GM18951 (cell line): ENCODE data around the gene PPM1F.

Experiments used
- POLR2A ChIP-seq: IDR thresholded peaks from 4 replicates; pipeline ENCODE4 v1.6.1; 2011; ENCODE audit warnings: mild to moderate bottlenecking; ENCODE audit not compliant: insufficient read length, insufficient read depth; ENCODE audit errors: extremely low read depth
- in situ Hi-C: fragments of 300-500 bp; cut with MboI; formaldehyde crosslinking; loops from one replicate; pipeline ENCODE4 v1.12.0; 2022; ENCODE audit warnings: low sequenced_read_pairs, mixed read lengths, inconsistent platforms; ENCODE audit not compliant: unreplicated experiment

PPM1F gene

GRCh38 chr22:21937821-21938070 lies 14.9 kb downstream of the PPM1F start:
- in situ Hi-C loops: loop anchor here (10.0 kb wide), 1 partner anchor 213 kb away; no protein-coding TSS in a partner anchor
- TF ChIP-seq POLR2A: no peak

DNA sequence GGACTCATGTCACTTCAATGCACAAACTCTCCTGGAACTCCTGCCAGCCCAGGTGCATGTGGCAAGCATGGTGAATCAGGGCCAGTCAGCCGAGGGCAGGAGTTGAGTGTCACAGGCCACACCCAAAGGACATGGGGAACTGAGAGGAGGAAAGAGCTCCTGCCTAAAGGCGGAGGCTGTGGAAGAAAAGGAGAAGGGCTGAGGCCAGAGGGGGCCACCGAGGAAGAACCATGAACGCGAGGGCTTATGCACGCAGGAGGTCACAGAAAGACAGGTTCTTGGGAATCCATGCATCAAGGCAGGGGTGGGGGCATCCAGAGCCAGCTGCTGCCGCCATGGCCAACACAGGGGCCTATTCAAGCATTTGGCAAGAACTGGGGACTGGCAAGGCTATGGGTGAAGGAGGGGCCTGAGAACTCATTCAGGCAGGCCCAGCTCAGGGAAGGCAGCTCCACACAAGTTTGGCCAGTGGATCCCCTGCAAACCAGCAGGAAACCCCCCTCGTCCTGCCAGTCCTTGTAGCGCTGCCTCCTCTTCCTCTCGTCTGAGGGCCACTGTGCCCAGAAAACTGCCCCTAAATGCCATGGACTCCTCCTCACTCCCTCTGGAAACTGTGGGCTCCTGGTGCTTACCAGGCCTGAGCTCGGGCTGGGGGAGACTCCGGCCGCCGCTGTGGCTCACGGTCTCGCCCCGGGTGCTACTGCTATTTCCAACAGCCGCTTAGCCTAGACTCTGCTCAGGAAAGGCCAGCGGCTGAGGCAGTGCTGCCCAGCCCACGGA lies 15.4 kb downstream of the PPM1F start:
- in situ Hi-C loops: loop anchor here (10.0 kb wide), 1 partner anchor 212 kb away; no protein-coding TSS in a partner anchor
- TF ChIP-seq POLR2A: no peak

DNA sequence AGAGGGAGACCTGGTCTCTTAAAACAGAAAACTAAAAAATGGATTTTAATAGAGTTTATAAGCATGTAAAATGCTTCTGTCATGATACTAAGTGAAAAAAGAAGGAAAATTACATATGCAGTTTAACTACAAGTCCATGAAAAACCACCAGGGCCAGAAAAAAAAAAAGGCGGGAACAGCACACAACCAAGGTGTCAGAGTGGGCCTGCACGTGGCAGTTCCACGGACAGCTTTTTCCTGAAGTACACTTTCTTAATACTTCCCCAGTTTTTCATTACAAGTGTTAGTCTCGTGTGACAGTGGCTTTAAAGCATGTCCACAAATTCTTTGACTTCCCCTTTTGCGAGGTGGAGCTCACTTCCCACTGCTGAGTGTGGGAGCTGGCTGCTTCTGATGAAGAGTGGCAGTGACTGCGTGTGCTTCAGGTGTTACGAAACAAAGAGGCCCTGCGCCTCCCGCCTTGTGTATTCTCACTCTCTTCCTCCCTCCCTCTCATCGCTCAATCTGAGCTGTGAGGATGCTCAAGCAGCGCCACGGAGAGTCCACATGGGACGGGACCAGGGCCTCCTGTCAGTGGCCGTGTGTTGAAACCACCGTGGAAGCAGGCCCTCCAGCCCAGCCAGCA lies 16.4 kb downstream of the PPM1F start:
- TF ChIP-seq POLR2A: no peak
- in situ Hi-C loops: loop anchor here (10.0 kb wide), 1 partner anchor 211 kb away; no protein-coding TSS in a partner anchor

GRCh38 chr22:21933910-21934309 lies 18.7 kb downstream of the PPM1F start:
- TF ChIP-seq POLR2A: no peak
- in situ Hi-C loops: loop anchor here (10.0 kb wide), 1 partner anchor 209 kb away; no protein-coding TSS in a partner anchor

GRCh38 chr22:21933413-21933812 lies 19.2 kb downstream of the PPM1F start:
- TF ChIP-seq POLR2A: no peak
- in situ Hi-C loops: loop anchor here (10.0 kb wide), 1 partner anchor 209 kb away; no protein-coding TSS in a partner anchor

- in situ Hi-C loops: loop anchor here (10.0 kb wide), 1 partner anchor 208 kb away; no protein-coding TSS in a partner anchor
These were observed 20.3 kb downstream of the PPM1F start for GRCh38 chr22:21932347-21932746.

GRCh38 chr22:21931056-21931455 lies 21.6 kb downstream of the PPM1F start:
- in situ Hi-C loops: loop anchor here (10.0 kb wide), 1 partner anchor 206 kb away; no protein-coding TSS in a partner anchor
- TF ChIP-seq POLR2A: no peak

More at GRCh38 chr22:21932347-21932746, 20.3 kb downstream of the PPM1F start:
- no peak for TF ChIP-seq POLR2A

DNA sequence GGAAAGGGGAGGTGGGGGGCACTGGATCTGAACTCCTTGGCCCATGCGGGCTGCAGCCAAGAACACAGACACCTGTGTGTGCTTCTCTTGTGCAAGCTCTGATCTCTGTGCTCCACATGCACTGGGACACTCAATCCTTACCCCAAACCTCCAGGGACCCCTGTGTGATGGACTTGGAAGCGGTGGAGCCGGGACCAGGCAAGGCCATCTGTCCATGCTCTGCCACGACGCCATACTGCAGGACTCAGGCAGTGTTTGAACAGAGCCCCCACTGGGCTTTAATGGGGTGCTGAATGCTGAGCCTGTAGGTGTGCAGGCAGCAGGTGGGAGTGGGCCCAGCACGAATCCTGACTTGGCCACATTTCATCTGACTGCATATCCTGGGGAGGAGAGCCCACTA lies 23.4 kb downstream of the PPM1F start:
- TF ChIP-seq POLR2A: no peak
- in situ Hi-C loops: no loop called here

DNA sequence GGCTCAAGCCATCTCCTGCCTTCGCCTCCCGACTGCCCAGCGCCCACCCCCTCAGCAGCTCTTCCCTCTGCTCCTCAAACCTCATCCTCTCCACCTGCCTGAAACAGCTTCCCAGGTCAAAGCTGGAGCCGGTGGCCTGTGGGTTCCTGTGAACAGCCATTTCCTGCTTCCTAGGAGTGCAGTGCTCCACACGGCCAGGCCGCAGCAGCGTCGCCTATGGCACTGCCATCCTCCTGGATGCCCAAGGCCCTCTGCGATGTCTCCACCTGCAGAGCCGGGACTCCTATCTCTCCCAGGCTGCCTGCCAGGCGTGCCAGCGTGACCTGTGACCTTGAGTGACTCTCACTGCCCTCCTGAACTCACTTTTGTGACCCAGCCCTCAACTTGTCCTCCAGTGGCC lies 24.6 kb downstream of the PPM1F start:
- in situ Hi-C loops: no loop called here
- TF ChIP-seq POLR2A: no peak

DNA sequence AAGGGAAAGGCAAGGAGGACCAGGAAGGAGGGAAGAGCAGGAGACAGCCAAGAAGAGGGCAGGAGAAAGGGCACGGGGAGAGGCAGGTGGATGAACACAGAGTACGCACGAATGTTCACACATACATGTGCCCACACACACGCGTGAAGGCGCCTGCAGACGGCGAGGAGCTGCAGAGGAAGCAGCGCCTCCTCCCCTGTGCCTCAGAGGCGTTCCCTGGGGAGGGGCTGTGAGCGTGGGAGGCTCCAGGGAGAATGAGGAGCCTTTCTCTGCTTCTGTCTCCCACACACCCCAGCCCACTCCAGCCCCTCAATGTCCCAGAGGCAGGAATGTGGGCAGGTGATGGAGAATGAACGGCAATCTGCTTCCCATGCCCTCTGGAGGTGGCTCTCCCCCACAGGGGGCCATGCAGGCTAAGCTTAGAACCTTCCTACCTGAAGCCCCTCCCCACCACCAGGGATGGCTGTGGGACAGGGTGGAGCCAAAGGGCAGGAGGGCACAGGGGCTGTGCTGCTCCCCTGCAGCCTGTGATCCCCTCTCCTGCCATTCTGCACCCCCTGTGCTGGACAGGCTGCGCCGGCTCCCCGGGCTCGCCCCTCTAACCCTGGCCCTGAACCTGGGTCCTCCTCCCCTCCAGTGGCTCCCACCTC lies 25.3 kb downstream of the PPM1F start:
- TF ChIP-seq POLR2A: no peak
- in situ Hi-C loops: no loop called here

GRCh38 chr22:21926728-21927127 lies 25.9 kb downstream of the PPM1F start:
- no peak for TF ChIP-seq POLR2A
- in situ Hi-C loops: no loop called here

- in situ Hi-C loops: no loop called here
- TF ChIP-seq POLR2A: no peak
These were observed 29.5 kb downstream of the PPM1F start for GRCh38 chr22:21923163-21923561.

DNA sequence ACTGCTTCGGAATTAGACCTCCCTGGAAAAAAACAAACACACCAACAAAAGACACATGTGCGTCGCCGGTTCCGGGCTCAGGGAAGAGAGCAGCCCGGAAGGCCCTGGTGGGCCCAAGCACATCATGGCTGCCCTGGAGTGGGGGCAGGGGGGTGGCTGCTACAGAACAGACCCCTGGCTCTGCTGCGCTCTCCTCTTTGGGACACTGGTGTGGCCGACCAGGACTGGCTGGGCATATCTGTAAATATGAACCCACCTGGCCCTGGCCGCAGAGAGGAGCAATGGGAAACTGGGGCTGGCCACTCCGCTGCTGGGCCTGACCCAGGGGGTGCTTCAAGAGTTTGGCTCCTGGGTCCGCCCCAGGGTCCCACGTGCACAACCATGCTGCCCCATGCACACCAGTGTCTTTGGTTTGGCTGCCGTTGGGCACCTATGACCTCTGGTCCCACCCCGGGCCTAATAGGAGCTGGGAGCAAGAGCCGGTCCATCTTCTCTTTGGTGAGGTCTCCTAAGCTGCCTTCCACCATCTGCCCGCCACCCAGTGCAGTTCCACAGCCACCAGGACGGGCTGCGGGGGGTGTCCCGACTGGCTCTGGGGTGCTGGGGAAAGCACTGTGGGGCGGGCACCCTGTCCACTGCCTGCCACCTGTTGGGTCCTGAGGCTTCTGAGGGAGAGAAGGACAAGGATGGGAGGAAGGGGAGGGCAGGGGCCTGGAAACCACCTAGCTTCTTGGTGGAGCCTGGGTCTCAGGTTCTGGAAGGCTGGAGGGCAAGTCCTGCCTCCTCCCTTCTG lies 30.1 kb downstream of the PPM1F start:
- TF ChIP-seq POLR2A: no peak
- in situ Hi-C loops: no loop called here
